SU-DHL-6 (cell line): ENCODE measurements around the gene OS9.

Experiments
- EZH2phosphoT487 ChIP-seq: fragments of 200-600 bp; sonication (generic), shearing (Covaris generic); conservative IDR thresholded peaks from 2 replicates; pipeline ENCODE4 v1.6.1; 2018; ENCODE audit warnings: mild to moderate bottlenecking, antibody characterized with exemption, low read length, moderate library complexity, mixed read lengths
- TF ChIP-seq, protein P1 (sequence below): fragments of 200-600 bp; sonication (generic); IDR thresholded peaks from one replicate; pipeline ENCODE4 v1.5.1; 2017; ENCODE audit warnings: antibody characterized with exemption, mild to moderate bottlenecking, low read length, moderate library complexity; ENCODE audit not compliant: insufficient read depth, poor library complexity, severe bottlenecking

DNA sequence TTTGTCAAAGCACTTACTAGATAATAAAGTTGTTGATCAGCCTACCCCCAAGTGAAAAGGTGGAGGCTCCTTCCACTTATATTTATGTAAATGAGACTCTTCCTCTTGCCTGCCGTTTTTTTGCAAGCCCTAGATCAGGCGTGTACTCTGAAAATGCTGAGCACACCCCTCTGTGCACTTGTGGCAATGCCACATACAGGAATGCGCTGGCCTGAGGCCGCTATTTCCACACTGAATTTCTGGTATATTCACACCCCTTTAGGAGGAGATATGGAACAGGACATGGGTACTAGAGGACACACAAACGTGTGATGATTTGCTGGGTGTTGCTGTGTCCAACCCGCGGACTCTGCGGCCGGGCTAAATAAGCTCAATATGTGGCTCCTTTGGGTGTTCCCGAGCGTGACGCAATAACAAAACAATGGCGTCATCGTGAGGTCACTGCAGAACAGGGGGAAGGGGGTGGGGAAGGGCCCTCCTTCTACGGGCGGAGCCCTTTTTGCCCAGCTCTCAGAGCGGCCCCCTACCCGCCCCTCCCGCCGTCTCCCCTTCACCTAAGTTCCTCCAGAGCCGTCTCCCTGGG is 50.4 kb downstream of the OS9 start:
- TF ChIP-seq, protein P1, sequence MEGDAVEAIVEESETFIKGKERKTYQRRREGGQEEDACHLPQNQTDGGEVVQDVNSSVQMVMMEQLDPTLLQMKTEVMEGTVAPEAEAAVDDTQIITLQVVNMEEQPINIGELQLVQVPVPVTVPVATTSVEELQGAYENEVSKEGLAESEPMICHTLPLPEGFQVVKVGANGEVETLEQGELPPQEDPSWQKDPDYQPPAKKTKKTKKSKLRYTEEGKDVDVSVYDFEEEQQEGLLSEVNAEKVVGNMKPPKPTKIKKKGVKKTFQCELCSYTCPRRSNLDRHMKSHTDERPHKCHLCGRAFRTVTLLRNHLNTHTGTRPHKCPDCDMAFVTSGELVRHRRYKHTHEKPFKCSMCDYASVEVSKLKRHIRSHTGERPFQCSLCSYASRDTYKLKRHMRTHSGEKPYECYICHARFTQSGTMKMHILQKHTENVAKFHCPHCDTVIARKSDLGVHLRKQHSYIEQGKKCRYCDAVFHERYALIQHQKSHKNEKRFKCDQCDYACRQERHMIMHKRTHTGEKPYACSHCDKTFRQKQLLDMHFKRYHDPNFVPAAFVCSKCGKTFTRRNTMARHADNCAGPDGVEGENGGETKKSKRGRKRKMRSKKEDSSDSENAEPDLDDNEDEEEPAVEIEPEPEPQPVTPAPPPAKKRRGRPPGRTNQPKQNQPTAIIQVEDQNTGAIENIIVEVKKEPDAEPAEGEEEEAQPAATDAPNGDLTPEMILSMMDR, result no peak
- TF ChIP-seq EZH2phosphoT487, result no peak
